ENCODE data around the gene OSBPL6. TPM values are rescaled to one million over a fixed set of nuclear protein-coding genes. Genes with fewer than 3 reads are reported as not detected.

Gene OSBPL6
- total RNA-seq, 4 donors from 2014 or later, result 1.8 to 9.9 (median 2.8) TPM

- Histone ChIP-seq H3K9me3 (no peaks in the 10 kb centered on the region), H3K4me3 (no peak overlapping the region), H3K36me3 (no peaks in the 10 kb centered on the region), H3K27me3 (no peaks in the 10 kb centered on the region), H3K4me1 (no peaks in the 10 kb centered on the region), H3K27ac (no peak overlapping the region)
- intact Hi-C loops (cut with DNase I; ENCODE audit: low total_unique reads), result no loop called here
- DNase-seq, result no peak
- TF ChIP-seq POLR2A (IDR thresholded peaks at IDR 0.05) (no peak), CTCF (IDR thresholded peaks at IDR 0.05) (no peak)
Observed at GRCh38 chr2:178213991-178214390, 19.7 kb downstream of the OSBPL6 start.

GRCh38 chr2:178219247-178219646 is 24.9 kb downstream of the OSBPL6 start:
- H3K36me3 ChIP-seq, result no peaks in the 10 kb centered on the region
- H3K4me3 ChIP-seq, result no peak overlapping the region
- peaks cover 0 to 5% of the 10 kb centered on the region in 2 donors for H3K27me3 ChIP-seq
- no peaks in the 10 kb centered on the region for H3K4me1 ChIP-seq
- no peaks in the 10 kb centered on the region for H3K9me3 ChIP-seq
- no peak overlapping the region for H3K27ac ChIP-seq
- no peak for TF ChIP-seq CTCF (IDR thresholded peaks at IDR 0.05)
- TF ChIP-seq POLR2A (IDR thresholded peaks at IDR 0.05), result no peak
- intact Hi-C loops (cut with DNase I; ENCODE audit: low total_unique reads), result no loop called here
- DNase-seq, result no peak

GRCh38 chr2:178220814-178221213 is 26.5 kb downstream of the OSBPL6 start:
- no peak for TF ChIP-seq POLR2A (IDR thresholded peaks at IDR 0.05)
- TF ChIP-seq CTCF (IDR thresholded peaks at IDR 0.05), result no peak
- Histone ChIP-seq H3K9me3 (no peaks in the 10 kb centered on the region), H3K27ac (no peak overlapping the region), H3K4me1 (no peaks in the 10 kb centered on the region), H3K27me3 (peaks cover 0 to 5% of the 10 kb centered on the region in 2 donors), H3K4me3 (no peak overlapping the region), H3K36me3 (no peaks in the 10 kb centered on the region)
- DNase-seq, result no peak
- intact Hi-C loops (cut with DNase I; ENCODE audit: low total_unique reads), result no loop called here

GRCh38 chr2:178221556-178221955 is 27.2 kb downstream of the OSBPL6 start:
- no peaks in the 10 kb centered on the region for H3K9me3 ChIP-seq
- no peak overlapping the region for H3K4me3 ChIP-seq
- peaks cover 0 to 5% of the 10 kb centered on the region in 2 donors for H3K27me3 ChIP-seq
- intact Hi-C loops (cut with DNase I; ENCODE audit: low total_unique reads), result no loop called here
- H3K4me1 ChIP-seq, result no peaks in the 10 kb centered on the region
- DNase-seq, result no peak
- H3K27ac ChIP-seq, result no peak overlapping the region
- H3K36me3 ChIP-seq, result no peaks in the 10 kb centered on the region
- TF ChIP-seq POLR2A (IDR thresholded peaks at IDR 0.05) (no peak), CTCF (IDR thresholded peaks at IDR 0.05) (no peak)

GRCh38 chr2:178223806-178224205 is 29.5 kb downstream of the OSBPL6 start:
- Histone ChIP-seq H3K4me3 (no peak overlapping the region), H3K27ac (no peak overlapping the region), H3K9me3 (no peaks in the 10 kb centered on the region), H3K27me3 (peaks cover 0 to 5% of the 10 kb centered on the region in 2 donors), H3K4me1 (no peaks in the 10 kb centered on the region), H3K36me3 (no peaks in the 10 kb centered on the region)
- intact Hi-C loops (cut with DNase I; ENCODE audit: low total_unique reads), result no loop called here
- no peak for TF ChIP-seq CTCF (IDR thresholded peaks at IDR 0.05)
- TF ChIP-seq POLR2A (IDR thresholded peaks at IDR 0.05), result no peak
- DNase-seq, result no peak

Measured in uterus (tissue), 4 donors.